ENCODE results near the gene SELPLG. TPM values are rescaled to one million over a fixed set of nuclear protein-coding genes. Genes with fewer than 3 reads are reported as not detected.
A peak's percentile ranks its signal among the peaks of the same experiment; 100 is the strongest.

Gene SELPLG
- 10 to 100 TPM in 1 of 4 donors, 1 to 10 TPM in 3; 3.6 to 12.4 (median 5.5) TPM for total RNA-seq

GRCh38 chr12:108633534-108634248 lies at the start of gene SELPLG:
TSS of gene SELPLG (minus strand) at chr12:108633894. CDS start at chr12:108624307, 9,587 bp downstream.
- WGBS, 2 donors (ENCODE audit: low coverage in 1 of 2): 84% methylated on average over 3 of the region's 14 CpGs; no CpG with 5 or more reads in 1 of the 2 donors
- Histone ChIP-seq H3K4me1 (peaks cover 0 to 46% (median 26%) of the 10 kb centered on the region in 3 donors), H3K36me3 (no peaks in the 10 kb centered on the region)

GRCh38 chr12:108681317-108681716 lies 47.6 kb upstream of the SELPLG start:
- Histone ChIP-seq H3K9me3 (no peaks in the 10 kb centered on the region), H3K36me3 (peaks cover 0 to 10% of the 10 kb centered on the region in 2 donors), H3K27ac (peak overlapping the region; percentile 50 to 96 (median 73)), H3K4me1 (peaks cover 26 to 95% (median 37%) of the 10 kb centered on the region in 3 donors), H3K27me3 (no peaks in the 10 kb centered on the region), H3K4me3 (no peak overlapping the region)
- ATAC-seq: no peak
- TF ChIP-seq CTCF (IDR thresholded peaks at IDR 0.05) (no peak), EP300 (IDR thresholded peaks at IDR 0.05) (no peak), POLR2A (IDR thresholded peaks at IDR 0.05) (no peak), POLR2AphosphoS5 (IDR thresholded peaks at IDR 0.05) (no peak)
- 59% methylated on average over 1 of the region's 1 CpG; no CpG with 5 or more reads in 1 of the 2 donors for WGBS, 2 donors (ENCODE audit: low coverage in 1 of 2)

More at GRCh38 chr12:108633534-108634248, at the start of gene SELPLG:
- Histone ChIP-seq H3K9me3 (no peaks in the 10 kb centered on the region), H3K27ac (peak within 1 kb of the TSS in 3 of 4 donors; percentile 25 to 48 (median 38)), H3K27me3 (peaks cover 27% of the 10 kb centered on the region), H3K4me3 (peak within 1 kb of the TSS in 1 of 2 donors; percentile 30)
- ATAC-seq: peak; percentile 35
- TF ChIP-seq POLR2AphosphoS5 (IDR thresholded peaks at IDR 0.05) (no peak), POLR2A (IDR thresholded peaks at IDR 0.05) (peak; percentile 28 to 31)

GRCh38 chr12:108679106-108679681 lies 45.5 kb upstream of the SELPLG start:
- H3K27me3 ChIP-seq: no peaks in the 10 kb centered on the region
- H3K4me3 ChIP-seq: no peak overlapping the region
- 57 to 90% methylated on average over 1 of the region's 1 CpG for WGBS, 2 donors (ENCODE audit: low coverage in 1 of 2)
- H3K9me3 ChIP-seq: no peaks in the 10 kb centered on the region
- H3K4me1 ChIP-seq: peaks cover 10 to 91% (median 17%) of the 10 kb centered on the region in 3 donors
- no peak for ATAC-seq
- H3K36me3 ChIP-seq: peaks cover 0 to 23% of the 10 kb centered on the region in 2 donors
- TF ChIP-seq POLR2A (IDR thresholded peaks at IDR 0.05): no peak
- TF ChIP-seq CTCF (IDR thresholded peaks at IDR 0.05): no peak
- TF ChIP-seq POLR2AphosphoS5 (IDR thresholded peaks at IDR 0.05): no peak
- TF ChIP-seq EP300 (IDR thresholded peaks at IDR 0.05): no peak
- H3K27ac ChIP-seq: peak overlapping the region; percentile 52 to 96 (median 83)

GRCh38 chr12:108678104-108678730 lies 44.5 kb upstream of the SELPLG start:
- Histone ChIP-seq H3K9me3 (no peaks in the 10 kb centered on the region), H3K27ac (peak overlapping the region; percentile 34 to 96 (median 80)), H3K36me3 (peaks cover 0 to 29% of the 10 kb centered on the region in 2 donors), H3K27me3 (no peaks in the 10 kb centered on the region), H3K4me1 (peaks cover 7 to 81% (median 15%) of the 10 kb centered on the region in 3 donors), H3K4me3 (no peak overlapping the region)
- 67 to 76% methylated on average over 9 of the region's 9 CpGs for WGBS, 2 donors (ENCODE audit: low coverage in 1 of 2)
- ATAC-seq: no peak
- no peak for TF ChIP-seq POLR2A (IDR thresholded peaks at IDR 0.05)
- no peak for TF ChIP-seq CTCF (IDR thresholded peaks at IDR 0.05)
- TF ChIP-seq EP300 (IDR thresholded peaks at IDR 0.05): no peak
- TF ChIP-seq POLR2AphosphoS5 (IDR thresholded peaks at IDR 0.05): no peak

- Histone ChIP-seq H3K27ac (peak overlapping the region; percentile 34 to 96 (median 80)), H3K4me3 (no peak overlapping the region), H3K9me3 (no peaks in the 10 kb centered on the region), H3K4me1 (peaks cover 4 to 81% (median 15%) of the 10 kb centered on the region in 3 donors), H3K36me3 (peaks cover 0 to 33% of the 10 kb centered on the region in 2 donors), H3K27me3 (no peaks in the 10 kb centered on the region)
- no peak for ATAC-seq
- 38 to 49% methylated on average over 3 of the region's 3 CpGs for WGBS, 2 donors (ENCODE audit: low coverage in 1 of 2)
- TF ChIP-seq POLR2AphosphoS5 (IDR thresholded peaks at IDR 0.05) (no peak), EP300 (IDR thresholded peaks at IDR 0.05) (no peak), CTCF (IDR thresholded peaks at IDR 0.05) (no peak), POLR2A (IDR thresholded peaks at IDR 0.05) (no peak)
These were observed 43.7 kb upstream of the SELPLG start for GRCh38 chr12:108677381-108677780.

Measured in gastroesophageal sphincter (tissue), 4 donors.